ENCODE data around the gene NEMP1. TPM values are rescaled to one million over a fixed set of nuclear protein-coding genes. Genes with fewer than 3 reads are reported as not detected.

The NEMP1 gene
- total RNA-seq, 2 donors from 2014 or later, result 2.3 to 5.2 TPM

DNA sequence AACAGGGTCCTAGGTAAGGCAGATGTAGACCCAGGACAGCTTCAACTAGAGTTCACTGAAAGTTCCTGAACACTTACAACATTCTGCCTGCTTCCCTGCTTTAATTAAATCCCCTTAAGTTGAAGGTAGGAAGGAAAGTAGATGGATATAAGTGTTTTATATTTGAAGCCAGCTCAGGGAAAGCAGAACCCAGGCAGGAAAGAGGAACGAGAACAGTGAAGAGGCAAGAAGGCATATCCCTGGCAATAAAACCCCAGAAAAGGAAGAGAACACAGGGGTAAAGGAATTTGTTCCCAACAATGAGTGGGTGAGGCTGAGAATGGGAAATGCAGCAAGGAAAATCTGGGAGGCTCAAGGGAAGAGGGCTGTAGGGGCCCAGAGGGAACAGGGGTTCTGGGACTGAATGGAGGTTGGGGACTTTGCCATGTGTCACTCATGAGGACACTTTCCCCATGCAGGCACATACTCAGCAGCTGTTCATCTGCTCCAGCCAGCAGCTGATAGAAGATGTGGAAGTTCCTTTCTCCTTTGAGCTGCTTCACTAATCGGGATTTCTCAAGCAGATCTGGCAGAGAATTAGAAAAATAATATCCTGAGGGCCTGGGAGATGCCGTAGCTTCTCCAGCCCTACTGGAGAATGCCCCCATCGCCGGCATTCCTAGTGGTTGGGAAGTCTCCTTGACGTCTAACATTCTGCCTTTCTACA lies 32.4 kb downstream of the NEMP1 start:
- no peak overlapping the region for H3K4me3 ChIP-seq
- 58 to 60% methylated on average over 6 of the region's 6 CpGs for WGBS, 2 donors
- no peak overlapping the region for H3K27ac ChIP-seq
- TF ChIP-seq POLR2A (IDR thresholded peaks at IDR 0.05), result no peak
- TF ChIP-seq, protein P1, sequence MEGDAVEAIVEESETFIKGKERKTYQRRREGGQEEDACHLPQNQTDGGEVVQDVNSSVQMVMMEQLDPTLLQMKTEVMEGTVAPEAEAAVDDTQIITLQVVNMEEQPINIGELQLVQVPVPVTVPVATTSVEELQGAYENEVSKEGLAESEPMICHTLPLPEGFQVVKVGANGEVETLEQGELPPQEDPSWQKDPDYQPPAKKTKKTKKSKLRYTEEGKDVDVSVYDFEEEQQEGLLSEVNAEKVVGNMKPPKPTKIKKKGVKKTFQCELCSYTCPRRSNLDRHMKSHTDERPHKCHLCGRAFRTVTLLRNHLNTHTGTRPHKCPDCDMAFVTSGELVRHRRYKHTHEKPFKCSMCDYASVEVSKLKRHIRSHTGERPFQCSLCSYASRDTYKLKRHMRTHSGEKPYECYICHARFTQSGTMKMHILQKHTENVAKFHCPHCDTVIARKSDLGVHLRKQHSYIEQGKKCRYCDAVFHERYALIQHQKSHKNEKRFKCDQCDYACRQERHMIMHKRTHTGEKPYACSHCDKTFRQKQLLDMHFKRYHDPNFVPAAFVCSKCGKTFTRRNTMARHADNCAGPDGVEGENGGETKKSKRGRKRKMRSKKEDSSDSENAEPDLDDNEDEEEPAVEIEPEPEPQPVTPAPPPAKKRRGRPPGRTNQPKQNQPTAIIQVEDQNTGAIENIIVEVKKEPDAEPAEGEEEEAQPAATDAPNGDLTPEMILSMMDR (IDR thresholded peaks at IDR 0.05), result no peak
- H3K36me3 ChIP-seq (replicated peaks in 1 of 2; ENCODE audit: insufficient read depth in 1 of 2, low read depth in 2 of 2), result no peaks in the 10 kb centered on the region
- H3K4me1 ChIP-seq, result no peaks in the 10 kb centered on the region
- DNase-seq, result no peak
- H3K9me3 ChIP-seq, result no peaks in the 10 kb centered on the region
- no peak for ATAC-seq
- intact Hi-C loops (cut with DNase I), result no loop called here
- no peaks in the 10 kb centered on the region for H3K27me3 ChIP-seq

DNA sequence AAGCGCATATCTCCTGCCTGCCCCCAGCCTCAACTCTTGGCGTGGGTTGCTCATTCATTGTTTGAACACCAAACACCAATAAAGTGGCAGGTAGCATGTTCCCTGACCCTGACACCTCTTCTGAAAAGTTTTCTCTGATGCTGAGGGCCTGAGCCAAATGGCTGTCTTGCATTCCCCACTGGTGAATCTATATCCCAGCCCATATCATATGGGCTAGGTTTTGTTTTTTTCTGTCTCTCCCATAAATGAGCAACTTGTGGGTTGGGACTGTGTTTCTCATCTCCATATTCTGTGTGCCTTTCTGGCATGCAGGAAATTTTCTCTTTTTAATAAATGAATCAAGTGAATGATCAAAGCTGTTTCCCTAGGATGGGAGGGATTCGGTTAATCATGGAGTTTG lies 33.7 kb downstream of the NEMP1 start:
- ATAC-seq (no peak), DNase-seq (no peak)
- H3K27me3 ChIP-seq, result no peaks in the 10 kb centered on the region
- 76 to 91% methylated on average over 3 of the region's 3 CpGs for WGBS, 2 donors
- intact Hi-C loops (cut with DNase I), result no loop called here
- no peaks in the 10 kb centered on the region for H3K36me3 ChIP-seq (replicated peaks in 1 of 2; ENCODE audit: insufficient read depth in 1 of 2, low read depth in 2 of 2)
- no peak overlapping the region for H3K4me3 ChIP-seq
- TF ChIP-seq POLR2A (IDR thresholded peaks at IDR 0.05), result no peak
- no peak overlapping the region for H3K27ac ChIP-seq
- H3K9me3 ChIP-seq, result no peaks in the 10 kb centered on the region
- H3K4me1 ChIP-seq, result no peaks in the 10 kb centered on the region

DNA sequence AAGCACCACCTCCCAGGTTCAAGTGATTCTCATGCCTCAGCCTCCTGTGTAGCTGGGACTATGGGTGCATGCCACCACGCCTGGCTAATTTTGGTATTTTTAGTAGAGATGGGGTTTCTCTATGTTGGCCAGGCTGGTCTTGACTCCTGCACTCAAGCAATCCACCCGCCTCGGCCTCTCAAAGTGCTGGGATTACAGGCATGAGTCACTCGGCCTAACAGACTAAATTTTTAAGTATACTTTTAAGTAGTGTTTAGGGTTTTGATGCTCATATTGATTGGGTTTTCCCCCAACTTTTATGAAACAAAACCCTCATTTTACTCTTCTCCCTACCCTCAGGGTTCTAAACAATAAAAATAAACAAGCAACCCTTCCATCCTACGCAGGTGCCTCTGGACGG lies 34.1 kb downstream of the NEMP1 start:
- H3K9me3 ChIP-seq, result no peaks in the 10 kb centered on the region

DNA sequence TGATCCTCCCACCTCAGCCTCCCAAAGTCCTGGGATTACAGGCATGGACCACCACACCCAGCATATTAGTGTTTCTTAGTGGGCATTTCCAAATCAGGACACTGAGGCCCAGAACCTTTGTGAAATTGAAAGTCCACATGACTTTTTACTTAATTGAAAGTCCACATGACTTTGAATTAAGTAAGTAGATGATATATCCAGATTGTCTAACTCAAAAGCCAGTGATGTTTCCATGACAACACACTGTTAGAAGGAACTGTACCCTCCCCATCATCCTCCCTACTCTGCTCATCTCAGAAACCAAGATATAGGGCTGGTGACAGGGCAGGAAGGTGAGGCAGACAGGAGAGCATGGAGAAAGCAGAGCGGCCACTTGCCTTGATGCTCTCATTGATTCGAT lies 35.9 kb downstream of the NEMP1 start:
- intact Hi-C loops (cut with DNase I), result no loop called here

More for the DNA sequence above, 34.1 kb downstream of the NEMP1 start:
- H3K4me3 ChIP-seq, result no peak overlapping the region
- intact Hi-C loops (cut with DNase I), result no loop called here
- WGBS, 2 donors, result 75 to 80% methylated on average over 6 of the region's 6 CpGs
- H3K36me3 ChIP-seq (replicated peaks in 1 of 2; ENCODE audit: insufficient read depth in 1 of 2, low read depth in 2 of 2), result no peaks in the 10 kb centered on the region
- ATAC-seq, result no peak
- TF ChIP-seq POLR2A (IDR thresholded peaks at IDR 0.05), result no peak
- TF ChIP-seq, protein P1 (IDR thresholded peaks at IDR 0.05), result no peak
- no peaks in the 10 kb centered on the region for H3K4me1 ChIP-seq
- no peak for DNase-seq
- no peaks in the 10 kb centered on the region for H3K27me3 ChIP-seq
- H3K27ac ChIP-seq, result no peak overlapping the region

DNA sequence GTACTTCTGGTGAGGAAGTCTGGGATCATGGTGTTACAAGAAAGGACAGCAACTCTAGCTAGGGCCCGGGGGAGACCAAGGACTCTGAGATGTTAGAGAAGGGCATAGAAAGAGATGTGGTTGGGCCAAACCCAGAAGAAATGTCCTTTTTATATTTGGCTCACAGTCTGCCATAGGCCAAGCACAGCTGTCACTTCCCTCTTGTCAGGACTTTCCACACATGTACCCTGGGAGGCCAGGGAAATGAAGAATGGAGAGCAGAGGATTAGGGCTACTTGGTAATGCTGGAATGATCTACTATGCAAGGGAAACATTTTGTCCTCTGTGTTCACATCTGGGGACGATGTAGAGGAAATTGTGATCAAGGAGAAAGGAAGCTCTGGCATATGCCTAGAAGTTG lies 37.8 kb downstream of the NEMP1 start:
- no peak for DNase-seq
- 58 to 66% methylated on average over 2 of the region's 2 CpGs for WGBS, 2 donors
- no peak for ATAC-seq
- H3K9me3 ChIP-seq, result no peaks in the 10 kb centered on the region
- intact Hi-C loops (cut with DNase I), result no loop called here
- H3K4me1 ChIP-seq, result no peaks in the 10 kb centered on the region
- no peak overlapping the region for H3K27ac ChIP-seq
- H3K27me3 ChIP-seq, result no peaks in the 10 kb centered on the region
- H3K36me3 ChIP-seq (replicated peaks in 1 of 2; ENCODE audit: insufficient read depth in 1 of 2, low read depth in 2 of 2), result no peaks in the 10 kb centered on the region
- TF ChIP-seq POLR2A (IDR thresholded peaks at IDR 0.05), result no peak
- TF ChIP-seq, protein P1 (IDR thresholded peaks at IDR 0.05), result no peak
- H3K4me3 ChIP-seq, result no peak overlapping the region

More for the DNA sequence above, 35.9 kb downstream of the NEMP1 start:
- DNase-seq (no peak), ATAC-seq (no peak)
- TF ChIP-seq, protein P1 (IDR thresholded peaks at IDR 0.05), result no peak
- no peak for TF ChIP-seq POLR2A (IDR thresholded peaks at IDR 0.05)
- no peaks in the 10 kb centered on the region for H3K4me1 ChIP-seq
- no peaks in the 10 kb centered on the region for H3K9me3 ChIP-seq
- no peak overlapping the region for H3K27ac ChIP-seq
- WGBS, 2 donors, result 80 to 83% methylated on average over 2 of the region's 2 CpGs
- no peak overlapping the region for H3K4me3 ChIP-seq
- no peaks in the 10 kb centered on the region for H3K27me3 ChIP-seq
- H3K36me3 ChIP-seq (replicated peaks in 1 of 2; ENCODE audit: insufficient read depth in 1 of 2, low read depth in 2 of 2), result no peaks in the 10 kb centered on the region
